ENCODE data around the gene SH3RF3.

Gene SH3RF3

GRCh38 chr2:109448946-109449788, 320.2 kb downstream of the SH3RF3 start:
- TF ChIP-seq, protein P1, sequence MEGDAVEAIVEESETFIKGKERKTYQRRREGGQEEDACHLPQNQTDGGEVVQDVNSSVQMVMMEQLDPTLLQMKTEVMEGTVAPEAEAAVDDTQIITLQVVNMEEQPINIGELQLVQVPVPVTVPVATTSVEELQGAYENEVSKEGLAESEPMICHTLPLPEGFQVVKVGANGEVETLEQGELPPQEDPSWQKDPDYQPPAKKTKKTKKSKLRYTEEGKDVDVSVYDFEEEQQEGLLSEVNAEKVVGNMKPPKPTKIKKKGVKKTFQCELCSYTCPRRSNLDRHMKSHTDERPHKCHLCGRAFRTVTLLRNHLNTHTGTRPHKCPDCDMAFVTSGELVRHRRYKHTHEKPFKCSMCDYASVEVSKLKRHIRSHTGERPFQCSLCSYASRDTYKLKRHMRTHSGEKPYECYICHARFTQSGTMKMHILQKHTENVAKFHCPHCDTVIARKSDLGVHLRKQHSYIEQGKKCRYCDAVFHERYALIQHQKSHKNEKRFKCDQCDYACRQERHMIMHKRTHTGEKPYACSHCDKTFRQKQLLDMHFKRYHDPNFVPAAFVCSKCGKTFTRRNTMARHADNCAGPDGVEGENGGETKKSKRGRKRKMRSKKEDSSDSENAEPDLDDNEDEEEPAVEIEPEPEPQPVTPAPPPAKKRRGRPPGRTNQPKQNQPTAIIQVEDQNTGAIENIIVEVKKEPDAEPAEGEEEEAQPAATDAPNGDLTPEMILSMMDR (conservative IDR thresholded peaks at IDR 0.05), result peak; percentile 70
- peak overlapping the region; percentile 48 for H3K27ac ChIP-seq

GRCh38 chr2:109450574-109451273, 321.7 kb downstream of the SH3RF3 start:
- peak overlapping the region; percentile 48; the same call in 1 of the 2 replicates for H3K27ac ChIP-seq
- TF ChIP-seq, protein P1 (conservative IDR thresholded peaks at IDR 0.05), result no peak

DNA sequence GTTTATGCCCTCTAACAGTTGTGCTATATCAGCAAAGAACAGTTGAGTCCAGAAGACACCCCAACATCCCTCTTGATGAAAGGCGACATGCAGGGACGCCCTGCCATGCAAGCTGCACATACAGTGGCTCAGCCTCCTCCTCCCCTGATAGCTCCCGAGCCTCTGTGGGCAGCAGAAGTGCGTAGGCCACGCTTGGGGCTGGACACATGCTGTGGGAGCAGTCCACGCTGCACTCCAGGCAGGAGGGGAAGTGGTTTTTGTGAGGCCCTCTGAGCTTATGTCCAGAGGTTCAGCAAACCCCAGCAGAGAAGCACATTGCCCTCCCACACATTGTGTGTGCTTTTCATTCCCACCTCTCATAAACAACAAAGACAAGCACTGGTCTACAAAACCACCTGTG, 322.7 kb downstream of the SH3RF3 start:
- TF ChIP-seq, protein P1 (conservative IDR thresholded peaks at IDR 0.05), result no peak
- no peak overlapping the region for H3K27ac ChIP-seq

GRCh38 chr2:109452318-109453305, 323.6 kb downstream of the SH3RF3 start:
- TF ChIP-seq, protein P1 (conservative IDR thresholded peaks at IDR 0.05), result no peak
- H3K27ac ChIP-seq, result no peak overlapping the region

- TF ChIP-seq, protein P1 (conservative IDR thresholded peaks at IDR 0.05), result no peak
- H3K27ac ChIP-seq, result no peak overlapping the region
Measured at GRCh38 chr2:109453371-109453995, 324.5 kb downstream of the SH3RF3 start.

GRCh38 chr2:109454304-109454703, 325.3 kb downstream of the SH3RF3 start:
- TF ChIP-seq, protein P1 (conservative IDR thresholded peaks at IDR 0.05), result no peak
- no peak overlapping the region for H3K27ac ChIP-seq
